NCI-H187 treated with DMSO at 0.1 percent for 48 hours (cell line): Measurements from ENCODE around the gene TMEM235.

Experiments used
- DNase-seq: peaks from one replicate; lab custom pipeline; 2025; lab: John Stamatoyannopoulos, UW

The TMEM235 gene

GRCh38 chr17:78255029-78255656, 23.7 kb downstream of the TMEM235 start:
- no peak for DNase-seq

DNA sequence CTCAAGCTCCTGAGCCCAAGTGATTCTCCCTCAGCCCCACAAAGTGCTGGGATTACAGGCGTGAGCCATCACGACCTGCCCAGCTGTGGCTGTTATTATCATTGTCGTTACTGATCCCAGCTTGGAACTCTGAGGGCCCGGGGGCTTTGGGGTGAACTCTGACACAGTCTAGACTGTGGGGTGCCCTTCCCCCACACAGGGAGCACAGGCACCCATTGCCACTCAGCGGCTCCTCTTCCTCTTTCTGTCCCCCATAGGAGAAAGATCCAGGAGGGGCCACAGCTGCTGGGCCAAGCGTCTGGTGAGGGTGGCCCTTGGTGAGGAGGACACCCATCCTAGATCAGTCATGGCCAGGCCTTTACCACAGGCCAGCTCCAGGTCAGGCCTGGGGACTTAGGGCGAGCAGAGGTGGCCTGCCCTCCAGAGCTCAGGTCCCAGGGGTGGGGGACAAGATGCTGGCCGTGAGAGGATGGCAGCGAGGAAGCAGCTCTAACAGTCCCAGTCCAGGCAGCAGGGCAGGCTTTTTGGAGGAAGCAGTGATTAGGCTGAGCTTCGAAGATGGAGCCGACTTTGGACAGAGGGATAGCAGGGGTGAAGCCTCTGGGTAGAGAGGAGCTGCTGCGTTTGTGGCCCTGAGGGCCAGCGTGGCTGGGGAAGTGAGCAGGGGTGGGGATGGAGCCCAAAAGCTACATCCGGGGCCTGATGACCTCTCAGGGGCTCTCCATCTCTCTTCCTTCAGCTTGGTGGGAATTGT, 24.7 kb downstream of the TMEM235 start:
- DNase-seq, result no peak

DNA sequence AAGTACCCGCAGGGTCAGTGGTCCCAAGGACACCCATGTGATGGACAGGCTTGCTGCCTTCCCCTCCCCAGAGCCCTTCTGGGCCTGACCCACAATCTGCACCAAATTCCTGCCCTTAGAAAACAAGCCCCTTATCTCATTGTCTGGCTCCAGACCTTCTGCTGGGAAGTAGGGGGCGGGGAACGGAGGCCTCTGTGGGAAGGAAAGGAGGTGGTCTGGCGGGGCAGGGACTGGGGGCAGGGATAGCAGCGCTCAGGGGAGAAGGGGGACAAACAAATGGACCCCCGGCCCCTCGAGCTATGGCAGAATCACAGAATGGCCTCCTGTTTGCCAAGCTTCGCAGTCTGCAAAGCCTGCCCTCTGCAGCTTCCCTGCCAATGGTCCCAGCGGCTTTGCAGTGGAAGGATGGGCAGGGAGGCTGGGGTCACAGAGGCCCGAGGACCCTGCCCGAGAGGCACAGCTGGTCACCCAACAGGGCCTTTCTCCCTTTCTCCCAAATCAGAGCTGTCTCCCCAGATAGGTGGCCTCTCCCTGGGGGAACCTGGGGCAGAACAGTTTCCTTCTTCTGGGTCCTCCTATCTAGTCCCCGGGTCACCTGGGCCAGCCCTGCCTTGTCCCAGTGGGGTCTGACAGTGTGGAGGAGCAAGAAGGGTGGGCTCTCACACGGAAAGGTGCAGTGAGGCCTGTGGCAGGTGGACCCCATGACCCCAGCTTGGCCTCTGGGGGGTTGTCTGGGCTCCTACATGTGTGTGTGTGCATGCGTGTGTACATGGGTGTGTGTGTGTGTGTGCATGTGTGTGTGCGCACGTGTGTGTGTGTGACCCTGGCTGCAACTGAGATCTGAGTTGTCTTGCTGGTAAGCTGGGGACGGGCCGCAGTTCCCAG, 25.5 kb downstream of the TMEM235 start:
- no peak for DNase-seq

DNA sequence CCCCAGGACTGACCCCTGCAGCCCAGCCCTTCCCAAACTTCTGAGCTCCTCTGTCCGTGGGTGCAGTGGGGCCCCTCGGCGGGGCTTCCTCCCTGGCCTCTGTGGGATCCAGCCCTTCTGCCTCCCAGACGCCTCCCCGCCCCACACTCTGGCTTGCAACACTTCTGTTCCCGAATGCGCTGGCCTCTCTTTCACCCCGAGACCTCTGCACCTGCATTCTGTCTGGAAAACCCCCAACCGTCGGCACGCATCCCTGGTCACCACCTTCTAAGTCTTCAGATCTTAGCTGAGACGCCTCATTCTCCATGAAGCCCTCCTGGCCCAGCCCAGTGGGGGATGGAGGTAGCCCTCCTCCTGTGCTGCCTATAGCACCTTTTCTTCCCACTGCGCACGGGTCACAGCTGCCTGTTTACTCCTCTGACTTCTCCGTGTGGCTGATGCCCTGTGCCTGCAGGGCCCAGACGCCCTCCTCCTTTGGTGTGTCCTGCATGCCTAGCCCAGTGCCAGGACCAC, 26.4 kb downstream of the TMEM235 start:
- no peak for DNase-seq

GRCh38 chr17:78258323-78259191, 27.1 kb downstream of the TMEM235 start:
- no peak for DNase-seq

GRCh38 chr17:78259192-78259554, 27.7 kb downstream of the TMEM235 start:
- no peak for DNase-seq

DNA sequence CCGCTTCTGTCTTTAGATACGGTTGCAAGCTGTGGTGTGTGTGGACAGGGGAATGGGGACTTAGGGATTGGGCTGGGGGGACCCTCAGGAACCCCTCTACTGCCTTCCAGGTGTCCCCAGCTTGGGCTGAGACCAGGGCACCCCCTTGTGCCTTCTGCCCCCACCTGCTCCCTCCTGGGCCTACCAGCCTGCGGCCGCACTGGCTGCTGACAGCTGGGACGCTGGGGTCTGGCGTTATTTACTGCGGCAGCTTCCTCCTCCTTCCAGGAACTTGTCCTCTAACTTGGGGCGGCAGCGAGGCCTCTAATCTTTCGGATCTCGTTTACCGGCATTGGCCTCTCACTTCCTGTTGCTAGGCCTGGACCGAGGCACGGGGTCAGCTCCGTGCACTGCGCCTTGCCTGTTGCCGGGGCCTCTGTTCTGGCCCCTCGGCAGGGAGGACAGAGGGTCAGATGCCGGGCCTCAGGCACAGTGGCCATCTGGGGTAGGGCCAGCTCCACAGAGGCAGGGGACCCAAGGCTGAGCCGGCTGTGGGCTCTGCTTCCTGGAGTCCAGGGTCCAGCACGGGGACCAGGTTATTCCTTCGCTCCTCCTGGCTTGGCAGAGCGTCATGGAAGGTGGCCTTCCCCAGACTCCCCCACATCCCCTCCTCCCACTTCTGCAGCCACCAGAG, 31.8 kb downstream of the TMEM235 start:
- no peak for DNase-seq

- no peak for DNase-seq
Measured at GRCh38 chr17:78263736-78264340, 32.4 kb downstream of the TMEM235 start.

- no peak for DNase-seq
Measured at GRCh38 chr17:78264590-78264989, 33.2 kb downstream of the TMEM235 start.

DNA sequence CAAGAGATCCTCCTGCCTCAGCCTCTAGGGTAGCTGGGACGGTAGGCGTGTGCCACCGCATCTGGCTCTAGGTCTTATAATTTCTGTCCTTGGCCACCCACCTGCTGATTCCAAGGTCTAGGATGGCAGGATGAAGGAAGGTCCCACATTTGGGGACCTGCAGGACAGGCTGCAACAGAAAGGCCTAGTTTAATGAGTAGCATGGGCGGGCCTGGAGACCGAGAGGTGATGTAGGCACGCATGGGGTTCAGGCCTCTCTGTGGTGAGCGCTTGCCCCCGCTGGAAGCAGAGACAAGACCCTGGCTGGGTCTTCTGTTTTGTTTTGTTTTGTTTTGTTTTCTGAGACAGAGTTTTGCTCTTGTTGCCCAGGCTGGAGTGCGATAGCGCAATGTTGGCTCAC, 33.7 kb downstream of the TMEM235 start:
- DNase-seq, result no peak

DNA sequence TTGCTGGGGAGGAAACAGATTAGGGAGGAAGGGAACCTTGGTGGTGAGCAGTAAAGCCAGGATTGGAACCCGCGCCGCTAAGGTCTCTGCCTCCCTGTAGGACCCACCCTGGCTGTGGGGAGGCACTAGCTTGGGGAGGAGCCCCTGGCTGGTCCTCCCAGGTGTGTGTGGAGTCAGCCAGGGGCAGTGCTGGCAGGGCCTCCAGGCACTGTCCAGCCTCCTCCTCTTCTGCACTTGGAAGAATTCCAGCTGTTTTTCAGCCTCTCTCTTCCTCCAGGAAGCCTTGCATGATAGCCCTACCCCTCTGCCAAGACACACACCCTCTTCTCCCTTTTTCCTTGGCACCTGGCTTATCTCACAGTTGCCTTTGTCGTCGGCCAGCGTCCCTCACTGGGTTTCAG, 34.8 kb downstream of the TMEM235 start:
- no peak for DNase-seq

GRCh38 chr17:78266771-78267170, 35.3 kb downstream of the TMEM235 start:
- DNase-seq, result no peak

DNA sequence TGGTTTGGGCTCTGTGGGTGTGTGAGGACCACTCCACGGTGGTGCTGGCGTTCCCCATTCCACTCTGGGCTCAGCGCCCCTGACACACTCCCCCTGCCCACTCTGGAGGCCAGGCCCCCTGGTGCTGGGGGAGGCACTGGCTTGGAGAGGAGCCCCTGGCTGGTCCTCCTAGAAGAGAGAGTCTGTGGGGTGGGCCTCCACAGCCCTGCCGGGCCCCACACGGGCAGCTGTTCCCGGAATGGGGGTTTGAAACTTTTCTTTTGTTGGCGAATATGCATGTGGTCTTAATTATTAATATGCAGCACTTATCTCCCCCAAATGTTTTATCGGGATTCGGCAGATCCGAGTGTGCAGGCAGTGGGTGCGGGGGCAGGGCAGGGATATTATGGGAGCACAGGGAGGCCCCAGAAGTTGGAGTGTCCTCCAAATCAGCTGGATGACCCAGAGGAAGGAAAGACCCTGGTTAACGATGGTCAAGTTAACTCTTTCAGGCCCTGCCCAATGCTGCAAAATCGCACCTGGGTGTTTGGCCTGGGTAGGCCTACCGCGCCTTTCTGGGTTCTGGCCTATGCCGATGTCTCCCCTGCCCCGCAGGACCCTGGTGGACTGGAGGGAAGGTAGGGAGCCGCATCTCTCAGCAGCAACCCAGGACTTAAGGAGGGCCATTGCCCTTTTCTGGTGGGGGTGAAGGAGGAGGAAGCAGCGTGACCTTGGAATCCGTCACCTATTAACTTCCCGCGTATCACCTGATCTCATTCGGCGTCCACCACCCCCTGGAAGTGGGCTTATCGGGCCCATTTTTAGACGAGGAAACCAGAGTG, 36.0 kb downstream of the TMEM235 start:
- DNase-seq, result no peak

DNA sequence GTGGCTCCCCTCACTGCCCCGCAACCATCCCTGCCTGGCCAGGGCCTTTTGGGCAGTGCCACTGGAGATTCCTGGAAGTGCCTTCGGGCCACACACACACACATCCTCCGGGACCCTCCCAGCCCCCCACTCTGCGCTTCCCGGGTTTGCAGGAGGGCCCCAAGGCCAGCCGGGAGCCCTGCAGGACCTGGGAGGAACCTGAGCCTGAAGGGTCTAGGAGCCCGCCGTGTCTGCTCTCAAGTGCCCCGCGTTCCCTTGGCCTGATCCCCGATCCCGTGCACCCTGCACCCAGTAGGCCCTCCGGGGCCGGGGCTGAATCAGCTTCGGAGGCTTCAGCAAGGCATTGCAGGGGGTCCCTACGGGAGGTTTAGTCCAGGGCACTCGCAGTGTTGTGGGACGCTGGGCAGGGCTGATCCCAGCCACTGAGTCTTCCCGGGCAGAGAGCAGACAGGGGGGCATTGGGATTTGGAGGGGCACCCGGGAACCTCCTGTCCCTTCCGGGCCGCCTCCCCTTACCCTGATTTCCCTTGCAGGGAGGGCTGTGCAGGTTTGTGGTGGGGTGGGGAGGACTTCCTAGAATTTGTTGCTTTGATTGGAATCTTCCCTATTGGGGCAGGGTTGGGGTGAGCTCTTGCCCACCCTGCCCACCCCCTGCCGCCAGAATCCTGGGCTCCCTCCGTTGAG, 36.9 kb downstream of the TMEM235 start:
- DNase-seq, result no peak

GRCh38 chr17:78268951-78269905, 37.8 kb downstream of the TMEM235 start:
- no peak for DNase-seq

DNA sequence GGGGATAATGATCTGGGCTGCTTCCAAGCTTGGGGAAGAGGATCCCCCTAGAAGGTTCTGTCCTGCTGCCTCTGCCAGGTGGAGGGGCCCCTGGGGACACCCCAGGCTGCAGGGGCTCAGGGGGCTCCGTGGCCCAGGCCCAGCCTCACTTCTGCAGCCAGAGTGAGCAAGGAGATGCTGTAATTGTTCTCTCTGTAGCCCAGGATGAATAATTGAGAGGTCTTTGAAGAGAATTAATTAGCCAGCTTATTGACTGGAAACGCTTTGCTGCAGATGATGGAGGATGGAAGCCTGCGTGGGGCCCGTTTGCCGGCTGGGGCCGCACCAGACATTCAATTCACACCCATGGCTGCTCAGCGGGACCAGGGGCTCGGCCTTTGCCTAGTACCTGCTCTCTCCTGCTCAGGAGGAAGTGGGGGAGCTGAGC, 38.5 kb downstream of the TMEM235 start:
- DNase-seq, result no peak

DNA sequence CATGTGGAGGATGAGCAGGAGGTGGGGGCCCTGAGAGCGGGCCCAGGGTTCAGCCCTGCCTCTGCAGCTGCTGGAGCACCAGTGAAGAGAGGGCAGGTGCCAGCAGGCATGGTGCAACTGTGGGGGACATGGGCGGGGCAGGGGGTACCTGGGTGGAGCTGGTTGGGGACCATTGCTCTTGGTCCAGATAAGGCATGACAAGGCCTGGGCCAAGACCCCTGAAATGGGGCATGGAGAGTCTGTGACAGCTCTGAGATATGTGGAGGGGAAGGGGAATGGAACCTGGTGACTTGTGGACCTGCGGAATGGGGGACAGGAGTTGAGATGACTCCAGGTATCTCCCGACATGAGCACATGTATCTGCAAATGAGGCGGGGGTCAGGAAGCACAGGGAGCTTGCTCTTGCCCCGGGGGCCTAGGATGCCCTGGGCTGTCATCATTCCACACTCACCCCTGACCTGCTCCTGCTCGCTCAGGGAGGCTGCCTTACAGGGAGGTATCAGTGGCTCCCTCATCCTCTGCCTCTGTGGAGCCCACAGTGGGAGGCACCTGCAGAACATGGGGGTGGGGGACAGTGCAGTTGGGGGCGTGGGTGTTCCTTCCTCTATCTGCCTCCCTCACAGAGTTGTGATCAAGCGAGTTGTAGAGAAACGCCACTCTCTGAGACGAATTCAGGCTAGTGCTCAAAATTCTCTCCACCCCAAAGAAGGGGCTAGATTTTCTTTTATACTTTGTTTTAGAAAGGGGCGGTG, 40.2 kb downstream of the TMEM235 start:
- no peak for DNase-seq
